ENCODE measurements around the gene PHF11.
"Not testable (repeated sequence)": the region's sequence is repeated elsewhere in the genome, so short reads cannot be mapped to it uniquely, and the experiment has no call there.

The PHF11 gene

GRCh38 chr13:49550942-49551644, 55.3 kb downstream of the PHF11 start:
- no peak for DNase-seq

GRCh38 chr13:49553888-49554287, 58.1 kb downstream of the PHF11 start:
- DNase-seq: no peak

- no peak for DNase-seq
These were observed 58.6 kb downstream of the PHF11 start for GRCh38 chr13:49554387-49554786.

GRCh38 chr13:49559006-49559405, 63.3 kb downstream of the PHF11 start:
- DNase-seq: no peak

GRCh38 chr13:49560270-49561061, 64.7 kb downstream of the PHF11 start:
- DNase-seq: no peak

- DNase-seq: no peak
These were observed 65.3 kb downstream of the PHF11 start for GRCh38 chr13:49561062-49561410.

GRCh38 chr13:49563516-49563915, 67.8 kb downstream of the PHF11 start:
- no peak for DNase-seq

GRCh38 chr13:49565461-49565860, 69.7 kb downstream of the PHF11 start:
- not testable (repeated sequence) for DNase-seq

GRCh38 chr13:49566461-49566860, 70.7 kb downstream of the PHF11 start:
- DNase-seq: no peak

- DNase-seq: no peak
These were observed 71.7 kb downstream of the PHF11 start for GRCh38 chr13:49567491-49567890.

- DNase-seq: no peak
These were observed 74.4 kb downstream of the PHF11 start for GRCh38 chr13:49569993-49570689.

GRCh38 chr13:49571299-49572240, 75.8 kb downstream of the PHF11 start:
- no peak for DNase-seq

Data from NCI-H748 treated with DMSO at 0.1 percent for 48 hours (cell line).